SHP77 treated with DMSO at 0.1 percent for 48 hours (cell line): Measurements from ENCODE around the gene NEK4.

Source experiments
- DNase-seq: peaks from one replicate; lab custom pipeline; 2025; lab: John Stamatoyannopoulos, UW

NEK4 gene

GRCh38 chr3:52792961-52793695 is 22.4 kb upstream of the NEK4 start:
- DNase-seq = no peak

DNA sequence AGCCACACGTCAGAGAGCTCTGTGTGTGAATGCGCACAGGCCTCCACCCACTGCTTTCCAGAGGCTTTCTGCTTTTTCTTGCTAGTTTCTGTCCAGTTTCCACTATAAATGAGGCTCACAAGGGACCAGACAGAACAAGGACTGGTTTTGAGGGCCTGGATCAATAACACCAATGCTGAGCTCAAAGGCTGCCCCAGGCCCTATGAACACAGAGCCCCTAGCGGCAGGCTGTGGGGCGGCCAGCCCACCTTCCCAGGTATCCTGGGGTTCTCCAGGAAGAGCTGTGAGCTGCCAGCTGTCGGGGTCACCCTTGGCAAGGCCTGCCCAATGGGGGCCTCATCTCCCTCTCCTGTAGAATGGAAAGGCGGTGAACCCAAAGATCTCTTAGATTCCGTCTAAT is 21.7 kb upstream of the NEK4 start:
- no peak for DNase-seq

GRCh38 chr3:52791928-52792327 is 21.2 kb upstream of the NEK4 start:
- DNase-seq = no peak

DNA sequence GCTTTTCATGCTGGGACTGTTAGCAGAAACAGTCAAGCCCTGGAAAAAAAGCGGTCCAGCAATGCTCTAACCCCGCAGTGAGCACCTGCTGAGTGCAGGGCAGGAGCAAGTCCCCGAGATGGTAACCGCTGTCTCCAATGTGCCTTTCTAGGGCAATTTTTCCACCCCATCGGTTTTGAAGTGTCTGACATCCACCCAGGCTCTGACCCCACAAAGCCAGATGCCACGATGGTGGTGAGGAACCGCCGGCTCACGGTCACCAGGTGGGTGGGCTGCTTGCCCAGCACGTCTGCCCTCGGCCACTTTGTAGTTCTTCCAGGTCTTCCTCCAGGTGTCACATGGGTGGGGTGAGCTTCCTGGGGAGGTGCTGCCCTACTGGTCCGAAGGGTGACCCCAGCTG is 20.6 kb upstream of the NEK4 start:
- no peak for DNase-seq

DNA sequence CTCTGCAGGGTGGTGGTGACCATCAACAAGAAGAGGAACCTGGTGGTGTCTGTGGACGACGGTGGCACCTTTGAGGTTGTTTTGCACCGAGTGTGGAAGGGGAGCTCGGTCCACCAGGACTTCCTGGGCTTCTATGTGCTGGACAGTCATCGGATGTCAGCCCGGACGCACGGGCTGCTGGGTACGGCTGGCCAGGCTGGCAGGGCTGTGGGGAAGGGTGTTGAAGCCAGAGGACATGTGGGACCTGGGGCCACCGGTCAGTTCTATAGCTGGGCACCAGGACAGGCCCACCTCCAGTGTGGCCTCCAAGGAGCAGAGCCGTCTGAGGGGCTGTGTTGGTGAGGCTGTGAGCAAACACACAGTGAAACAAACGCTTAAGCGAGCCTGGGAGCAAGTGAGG is 20.0 kb upstream of the NEK4 start:
- no peak for DNase-seq

- no peak for DNase-seq
These were observed 19.6 kb upstream of the NEK4 start for GRCh38 chr3:52790337-52790736.

GRCh38 chr3:52789746-52790040 is 19.0 kb upstream of the NEK4 start:
- DNase-seq = no peak

DNA sequence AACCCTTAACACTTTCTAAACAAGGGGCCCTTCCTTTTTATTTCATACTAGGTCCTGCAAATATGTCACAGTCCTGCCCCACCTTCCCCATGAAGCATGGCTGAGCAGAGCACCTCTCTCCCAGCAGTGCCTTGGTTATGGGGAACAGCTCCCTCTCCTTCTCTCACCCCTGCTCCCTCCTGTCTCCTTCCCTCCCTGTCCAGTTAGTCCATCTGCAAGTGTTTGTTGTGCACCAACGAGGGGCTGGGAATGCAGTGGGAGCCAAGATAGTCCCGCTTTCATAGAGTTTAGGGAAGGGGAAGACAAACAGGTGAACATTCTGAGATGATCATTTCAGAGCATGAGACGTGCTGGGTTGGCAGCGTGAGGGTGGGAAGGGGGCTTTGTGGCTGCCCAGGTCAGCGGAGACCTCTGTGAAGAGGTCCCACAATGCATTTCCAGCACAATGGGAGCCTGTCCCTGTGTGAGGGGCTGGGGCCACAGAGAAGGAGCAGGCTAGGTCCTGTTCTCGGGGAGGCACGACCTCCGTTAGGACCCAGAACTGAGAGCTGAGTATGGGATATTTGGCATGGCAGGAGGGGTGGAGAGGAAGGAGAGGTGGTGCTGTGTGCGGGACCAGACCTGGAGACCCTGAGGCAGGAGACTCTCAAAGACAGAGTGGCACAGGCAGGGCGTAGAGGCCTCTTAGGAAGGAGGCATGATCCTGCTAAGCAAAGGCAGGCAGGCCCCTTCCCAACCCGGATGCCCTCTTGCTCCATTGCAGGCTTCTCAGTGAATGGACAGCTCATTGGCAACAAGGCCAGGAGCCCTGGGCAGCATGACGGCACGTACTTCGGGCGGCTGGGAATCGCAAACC is 18.4 kb upstream of the NEK4 start:
- no peak for DNase-seq

DNA sequence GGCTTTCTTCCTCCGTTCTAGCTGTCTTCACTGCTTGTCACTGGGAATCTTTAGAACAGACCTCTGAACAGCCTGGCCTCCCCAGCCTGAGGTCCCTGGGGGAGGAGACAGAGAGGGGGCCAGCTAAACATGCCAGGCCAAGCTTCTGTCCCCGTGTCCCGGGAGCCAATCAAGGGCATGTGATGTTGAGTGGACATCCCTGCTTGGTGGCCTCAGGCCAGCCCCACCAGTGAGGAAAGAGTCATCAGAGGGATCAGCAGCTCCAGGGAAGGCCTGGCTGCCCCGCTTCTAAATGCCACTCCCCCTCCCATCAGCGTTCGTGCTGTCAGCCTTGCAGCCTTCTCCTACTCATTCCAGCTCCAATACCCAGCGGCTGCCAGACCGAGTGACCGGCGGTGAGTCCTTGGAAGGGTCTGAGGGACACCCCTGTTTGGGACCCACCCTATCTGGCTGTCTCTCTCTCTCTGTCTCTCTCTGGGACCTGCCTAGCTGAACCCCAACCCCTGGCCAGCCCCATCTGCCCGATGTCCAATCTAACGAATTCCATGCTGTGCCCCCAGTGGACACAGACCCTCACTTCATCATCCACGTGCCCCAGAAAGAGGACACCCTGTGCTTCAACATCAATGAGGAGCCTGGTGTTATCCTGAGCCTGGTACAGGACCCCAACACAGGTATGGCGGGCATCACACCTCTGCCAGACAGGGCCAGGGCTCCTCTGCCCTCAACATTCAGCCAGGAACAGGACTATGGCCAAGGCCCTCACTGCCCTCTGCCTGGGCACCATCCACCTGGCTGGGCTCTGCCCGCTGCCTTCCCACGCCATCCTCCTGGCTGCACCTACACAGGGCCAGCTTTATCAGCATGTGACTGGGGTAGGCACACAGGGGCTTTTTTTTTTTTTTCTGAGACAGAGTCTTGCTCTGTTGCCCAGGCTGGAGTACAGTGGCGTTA is 17.2 kb upstream of the NEK4 start:
- DNase-seq = no peak

DNA sequence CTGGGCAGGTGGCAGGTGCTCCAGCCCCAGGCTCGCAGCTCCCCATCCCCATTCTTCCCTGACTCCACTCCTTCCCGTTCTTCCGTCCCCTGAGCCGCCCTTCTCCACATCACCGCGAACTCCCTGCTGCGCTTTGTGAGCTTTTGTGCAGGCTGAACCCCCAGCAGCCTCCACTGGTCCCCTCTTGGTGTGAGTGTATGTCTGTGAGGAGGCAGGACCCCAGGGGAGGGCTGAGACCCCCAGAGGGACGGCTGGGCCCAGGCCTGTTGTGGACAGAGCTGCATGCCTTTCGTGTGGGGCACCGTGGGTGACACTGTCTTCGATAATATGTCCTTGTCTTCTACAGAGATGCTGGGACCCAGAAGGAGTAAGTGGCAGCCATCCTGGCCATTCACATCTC is 16.5 kb upstream of the NEK4 start:
- DNase-seq = no peak

DNA sequence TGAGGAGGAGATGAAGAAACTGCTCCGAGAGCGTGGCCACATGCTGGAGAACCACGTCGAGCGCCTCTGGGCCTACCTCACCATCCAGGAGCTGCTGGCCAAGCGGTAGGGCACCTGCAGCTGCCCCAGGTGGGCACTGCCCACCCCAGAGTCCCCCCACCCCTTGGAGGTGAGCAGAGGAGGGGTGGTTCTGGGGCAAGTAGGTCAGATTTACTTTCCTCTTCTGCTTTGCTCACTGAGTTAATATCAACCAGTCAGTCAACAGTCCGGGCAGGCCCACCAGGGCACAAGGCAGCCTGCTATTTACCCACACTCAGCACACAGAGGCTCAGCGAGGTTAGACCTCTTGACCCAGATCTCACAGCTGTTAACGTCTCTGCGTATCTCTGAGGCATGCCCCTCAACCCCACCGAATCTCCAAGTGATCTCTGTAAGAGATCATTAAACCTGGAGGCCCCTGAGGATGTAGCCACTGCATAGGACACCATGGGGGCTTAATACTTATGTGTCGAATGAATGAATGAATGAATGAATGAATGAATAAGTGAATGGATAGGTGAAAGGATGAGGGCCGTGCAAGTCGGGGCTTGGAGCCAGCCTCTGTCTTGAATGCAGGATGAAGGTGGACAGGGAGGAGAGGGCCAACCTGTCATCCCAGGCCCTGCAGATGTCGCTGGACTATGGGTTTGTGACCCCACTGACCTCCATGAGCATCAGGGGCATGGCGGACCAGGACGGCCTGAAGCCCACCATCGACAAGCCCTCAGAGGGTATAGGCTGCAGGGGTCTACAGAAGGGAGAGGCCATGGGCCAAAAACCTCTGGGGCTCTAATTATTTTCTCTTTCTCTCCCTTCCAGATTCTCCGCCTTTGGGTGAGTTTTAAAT is 15.8 kb upstream of the NEK4 start:
- DNase-seq = no peak

- DNase-seq = no peak
These were observed 14.3 kb upstream of the NEK4 start for GRCh38 chr3:52784931-52785590.

- no peak for DNase-seq
These were observed 13.4 kb upstream of the NEK4 start for GRCh38 chr3:52784021-52784621.

DNA sequence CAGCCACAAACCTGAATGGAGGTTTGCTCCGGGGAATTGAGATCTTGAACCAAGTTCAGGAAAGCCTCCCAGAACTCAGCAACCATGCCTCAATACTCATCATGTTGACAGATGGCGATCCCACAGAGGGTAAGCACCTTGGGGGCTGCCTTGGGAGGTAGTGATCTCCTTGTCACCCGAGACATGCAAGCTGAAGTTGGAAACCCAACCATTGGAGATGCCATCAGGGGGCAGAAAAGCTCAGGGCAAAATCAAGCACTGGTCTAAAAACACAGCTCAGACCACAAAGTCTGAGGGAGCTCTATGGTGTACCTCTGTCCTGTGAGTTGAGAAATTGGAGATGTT is 12.4 kb upstream of the NEK4 start:
- no peak for DNase-seq

GRCh38 chr3:52782412-52783210 is 11.9 kb upstream of the NEK4 start:
- DNase-seq = no peak

GRCh38 chr3:52781741-52782140 is 11.0 kb upstream of the NEK4 start:
- no peak for DNase-seq

DNA sequence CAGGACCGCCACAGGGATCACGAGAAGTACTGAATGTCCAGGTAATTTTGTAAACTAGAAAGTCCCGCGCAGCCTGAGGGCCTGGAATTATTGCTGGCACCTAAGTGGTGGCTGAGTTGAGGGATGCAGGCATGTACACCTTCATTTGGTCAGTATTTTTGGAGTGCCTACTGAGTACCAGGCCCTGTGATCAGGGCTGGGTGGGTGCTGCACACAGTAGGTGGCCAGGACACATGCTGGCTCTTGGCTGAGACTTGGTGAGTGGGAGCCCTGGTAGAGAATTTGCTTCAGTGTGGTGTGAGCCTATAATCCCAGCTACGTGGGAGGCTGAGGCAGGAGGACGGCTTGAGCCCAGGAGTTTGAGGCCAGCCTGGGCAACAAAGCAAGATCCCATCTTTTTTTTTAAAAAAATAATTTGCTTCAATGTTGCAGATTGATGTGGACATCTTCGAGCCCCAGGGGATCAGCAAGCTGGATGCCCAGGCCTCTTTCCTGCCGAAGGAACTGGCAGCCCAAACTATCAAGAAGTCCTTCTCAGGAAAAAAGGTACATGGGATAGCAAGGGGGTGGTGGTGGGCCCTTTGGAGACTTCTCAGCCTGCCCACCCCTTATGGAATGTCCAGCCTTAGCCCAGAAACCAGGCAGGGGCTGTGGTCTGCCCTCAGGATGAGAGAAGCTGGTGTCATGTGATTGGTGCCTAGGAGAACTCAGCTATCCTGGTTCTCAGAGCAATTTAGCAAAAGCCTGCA is 9.3 kb upstream of the NEK4 start:
- no peak for DNase-seq

- no peak for DNase-seq
These were observed 8.5 kb upstream of the NEK4 start for GRCh38 chr3:52779011-52779836.
